ENCODE results near the gene CTNND2. TPM values are rescaled to one million over a fixed set of nuclear protein-coding genes. Genes with fewer than 3 reads are reported as not detected.

CTNND2 gene
- total RNA-seq, 1 donor from 2014 or later: 13.9 TPM

DNA sequence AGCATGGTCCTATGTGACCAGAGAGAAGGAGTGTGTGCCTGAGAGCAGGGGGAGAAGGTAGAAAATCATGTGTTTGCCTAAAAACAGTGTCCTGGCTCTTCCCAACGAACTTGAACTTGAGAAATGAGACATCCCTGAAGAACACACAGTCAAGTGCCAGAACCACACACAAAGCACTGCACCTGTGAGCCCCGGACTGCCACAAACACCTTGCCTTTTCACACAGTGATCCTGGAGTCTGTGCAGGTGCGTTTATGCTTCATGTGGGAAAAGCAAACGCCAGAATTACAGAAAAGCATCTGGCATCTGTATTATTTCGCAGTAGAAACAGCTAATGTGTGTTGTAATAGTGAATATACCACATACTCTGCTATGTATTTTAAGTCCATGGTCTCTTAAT, 9.3 kb downstream of the CTNND2 start:
- Mint-ChIP-seq H3K36me3 (peaks cover 2% of the 10 kb centered on the region), H3K27ac (no peak overlapping the region), H3K4me3 (no peak overlapping the region), H3K4me1 (peaks cover 12% of the 10 kb centered on the region), H3K9me3 (peaks cover 6% of the 10 kb centered on the region), H3K27me3 (ENCODE audit: insufficient read depth, low read depth) (no peaks in the 10 kb centered on the region)
- Histone ChIP-seq H3K27me3 (no peaks in the 10 kb centered on the region), H3K27ac (no peak overlapping the region), H4K20me1 (ENCODE audit: low read depth) (no peaks in the 10 kb centered on the region), H3K79me2 (ENCODE audit: low read depth) (peaks cover 6% of the 10 kb centered on the region), H3F3A (ENCODE audit: low read depth) (peaks cover 8% of the 10 kb centered on the region), H3K36me3 (no peaks in the 10 kb centered on the region), H3K4me1 (peaks cover 10% of the 10 kb centered on the region), H3K4me2 (no peak overlapping the region), H2AFZ (replicated peaks) (no peak overlapping the region), H3K9me3 (ENCODE audit: low read depth) (no peaks in the 10 kb centered on the region), H3K4me3 (no peak overlapping the region), H3K9ac (no peak overlapping the region)
- no peak for DNase-seq (ENCODE audit: low spot score)
- TF ChIP-seq, protein P1, sequence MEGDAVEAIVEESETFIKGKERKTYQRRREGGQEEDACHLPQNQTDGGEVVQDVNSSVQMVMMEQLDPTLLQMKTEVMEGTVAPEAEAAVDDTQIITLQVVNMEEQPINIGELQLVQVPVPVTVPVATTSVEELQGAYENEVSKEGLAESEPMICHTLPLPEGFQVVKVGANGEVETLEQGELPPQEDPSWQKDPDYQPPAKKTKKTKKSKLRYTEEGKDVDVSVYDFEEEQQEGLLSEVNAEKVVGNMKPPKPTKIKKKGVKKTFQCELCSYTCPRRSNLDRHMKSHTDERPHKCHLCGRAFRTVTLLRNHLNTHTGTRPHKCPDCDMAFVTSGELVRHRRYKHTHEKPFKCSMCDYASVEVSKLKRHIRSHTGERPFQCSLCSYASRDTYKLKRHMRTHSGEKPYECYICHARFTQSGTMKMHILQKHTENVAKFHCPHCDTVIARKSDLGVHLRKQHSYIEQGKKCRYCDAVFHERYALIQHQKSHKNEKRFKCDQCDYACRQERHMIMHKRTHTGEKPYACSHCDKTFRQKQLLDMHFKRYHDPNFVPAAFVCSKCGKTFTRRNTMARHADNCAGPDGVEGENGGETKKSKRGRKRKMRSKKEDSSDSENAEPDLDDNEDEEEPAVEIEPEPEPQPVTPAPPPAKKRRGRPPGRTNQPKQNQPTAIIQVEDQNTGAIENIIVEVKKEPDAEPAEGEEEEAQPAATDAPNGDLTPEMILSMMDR (IDR thresholded peaks at IDR 0.05): no peak

DNA sequence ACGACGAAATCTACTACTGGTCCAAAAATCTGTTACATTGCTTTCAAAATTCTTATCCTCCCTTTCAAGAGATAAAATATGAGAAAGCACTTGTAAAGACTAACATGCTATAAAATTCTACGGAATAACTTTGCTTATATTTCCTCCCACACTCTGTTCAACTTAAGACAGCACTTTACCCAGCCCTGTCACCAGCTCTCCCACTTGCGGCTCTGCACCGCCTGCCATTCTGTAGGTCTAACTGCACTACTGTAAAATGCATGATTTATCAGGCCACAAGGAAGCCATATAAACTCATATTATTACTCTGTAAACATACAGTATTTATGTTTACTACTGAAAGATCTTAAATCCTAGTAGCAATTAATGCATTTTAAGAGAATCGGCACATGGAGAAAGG, 11.4 kb downstream of the CTNND2 start:
- Mint-ChIP-seq H3K4me3 (no peak overlapping the region), H3K9me3 (peaks cover 6% of the 10 kb centered on the region), H3K36me3 (peaks cover 2% of the 10 kb centered on the region), H3K4me1 (peaks cover 7% of the 10 kb centered on the region), H3K27me3 (ENCODE audit: insufficient read depth, low read depth) (no peaks in the 10 kb centered on the region), H3K27ac (no peak overlapping the region)
- H3K4me2 ChIP-seq: no peak overlapping the region
- H3K79me2 ChIP-seq (ENCODE audit: low read depth): no peaks in the 10 kb centered on the region
- H3K4me1 ChIP-seq: peaks cover 5% of the 10 kb centered on the region
- no peak overlapping the region for H2AFZ ChIP-seq (replicated peaks)
- H3K36me3 ChIP-seq: no peaks in the 10 kb centered on the region
- H3K27me3 ChIP-seq: no peaks in the 10 kb centered on the region
- H3K27ac ChIP-seq: no peak overlapping the region
- no peak overlapping the region for H3K9ac ChIP-seq
- peaks cover 5% of the 10 kb centered on the region for H3F3A ChIP-seq (ENCODE audit: low read depth)
- TF ChIP-seq, protein P1 (IDR thresholded peaks at IDR 0.05): no peak
- TF ChIP-seq EZH2phosphoT487 (IDR thresholded peaks at IDR 0.05) (no peak), EZH2 (IDR thresholded peaks at IDR 0.05) (no peak)
- H4K20me1 ChIP-seq (ENCODE audit: low read depth): no peaks in the 10 kb centered on the region
- no peaks in the 10 kb centered on the region for H3K9me3 ChIP-seq (ENCODE audit: low read depth)
- no peak for DNase-seq (ENCODE audit: low spot score)
- H3K4me3 ChIP-seq: no peak overlapping the region

DNA sequence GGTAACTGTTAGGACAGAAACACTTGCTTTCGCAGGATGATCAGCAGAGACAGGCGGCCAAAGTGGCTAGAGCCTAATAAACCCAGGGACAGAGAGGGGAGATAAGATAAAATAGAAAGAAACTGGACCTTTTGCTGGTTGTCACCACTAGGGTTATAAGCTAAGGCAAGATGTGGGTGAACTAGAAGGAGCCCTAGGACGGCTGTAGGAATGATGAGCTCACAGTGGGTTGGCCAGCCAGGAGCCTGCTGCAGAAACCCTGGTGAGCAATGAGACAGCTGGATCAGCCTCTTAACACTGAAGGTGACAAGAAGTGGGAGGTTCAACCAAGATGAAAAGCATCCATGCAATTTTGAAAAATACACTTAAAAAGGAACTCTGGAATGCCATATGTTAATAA, 13.5 kb downstream of the CTNND2 start:
- no peaks in the 10 kb centered on the region for H3K79me2 ChIP-seq (ENCODE audit: low read depth)
- H3K4me3 ChIP-seq: no peak overlapping the region
- no peaks in the 10 kb centered on the region for H3K36me3 ChIP-seq
- Mint-ChIP-seq H3K36me3 (peaks cover 2% of the 10 kb centered on the region), H3K4me1 (no peaks in the 10 kb centered on the region), H3K4me3 (no peak overlapping the region), H3K27ac (no peak overlapping the region), H3K9me3 (peaks cover 6% of the 10 kb centered on the region), H3K27me3 (ENCODE audit: insufficient read depth, low read depth) (no peaks in the 10 kb centered on the region)
- no peaks in the 10 kb centered on the region for H3K27me3 ChIP-seq
- no peak overlapping the region for H2AFZ ChIP-seq (replicated peaks)
- no peak overlapping the region for H3K27ac ChIP-seq
- H3K4me2 ChIP-seq: no peak overlapping the region
- no peaks in the 10 kb centered on the region for H4K20me1 ChIP-seq (ENCODE audit: low read depth)
- no peaks in the 10 kb centered on the region for H3K4me1 ChIP-seq
- DNase-seq (ENCODE audit: low spot score): no peak
- no peaks in the 10 kb centered on the region for H3K9me3 ChIP-seq (ENCODE audit: low read depth)
- H3K9ac ChIP-seq: no peak overlapping the region
- TF ChIP-seq EZH2 (IDR thresholded peaks at IDR 0.05): no peak
- TF ChIP-seq, protein P1 (IDR thresholded peaks at IDR 0.05): peak; percentile 9
- no peaks in the 10 kb centered on the region for H3F3A ChIP-seq (ENCODE audit: low read depth)

DNA sequence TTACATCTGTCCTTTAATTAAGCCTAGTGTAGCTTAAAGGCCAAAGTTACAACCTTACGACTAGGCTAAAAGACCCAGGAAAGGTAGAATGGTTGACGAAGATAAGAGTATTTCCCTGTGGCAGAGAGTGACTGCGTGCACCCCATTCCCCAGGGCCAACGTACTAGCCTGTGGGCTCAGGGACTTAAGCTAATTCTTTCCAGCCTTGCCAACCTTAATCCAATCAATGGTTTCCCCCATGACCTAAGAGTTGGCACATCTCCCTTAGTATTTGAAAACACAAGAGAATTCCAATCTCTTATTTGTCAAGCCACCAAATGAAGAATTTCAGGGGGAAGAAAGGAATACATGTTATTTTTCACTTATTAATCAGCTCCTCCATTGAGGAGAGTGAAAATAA, 16.0 kb downstream of the CTNND2 start:
- Histone ChIP-seq H3K27me3 (no peaks in the 10 kb centered on the region), H3K4me1 (no peaks in the 10 kb centered on the region), H3F3A (ENCODE audit: low read depth) (no peaks in the 10 kb centered on the region), H3K4me3 (no peak overlapping the region), H3K9me3 (ENCODE audit: low read depth) (no peaks in the 10 kb centered on the region), H3K4me2 (no peak overlapping the region), H3K36me3 (no peaks in the 10 kb centered on the region), H4K20me1 (ENCODE audit: low read depth) (no peaks in the 10 kb centered on the region), H3K9ac (no peak overlapping the region), H3K27ac (no peak overlapping the region), H2AFZ (replicated peaks) (no peak overlapping the region), H3K79me2 (ENCODE audit: low read depth) (no peaks in the 10 kb centered on the region)
- H3K36me3 Mint-ChIP-seq: no peaks in the 10 kb centered on the region
- peaks cover 12% of the 10 kb centered on the region for H3K9me3 Mint-ChIP-seq
- no peak overlapping the region for H3K27ac Mint-ChIP-seq
- H3K4me1 Mint-ChIP-seq: no peaks in the 10 kb centered on the region
- H3K4me3 Mint-ChIP-seq: no peak overlapping the region
- TF ChIP-seq, protein P1 (IDR thresholded peaks at IDR 0.05): no peak
- TF ChIP-seq EZH2 (IDR thresholded peaks at IDR 0.05): no peak
- no peak for TF ChIP-seq EZH2phosphoT487 (IDR thresholded peaks at IDR 0.05)
- no peaks in the 10 kb centered on the region for H3K27me3 Mint-ChIP-seq (ENCODE audit: insufficient read depth, low read depth)
- DNase-seq (ENCODE audit: low spot score): no peak
